Lung (tissue), 12 donors: ENCODE data around the gene CTXND1. TPM values are rescaled to one million over a fixed set of nuclear protein-coding genes. Genes with fewer than 3 reads are reported as not detected.

ENCODE experiments used
- ATAC-seq: fragments of 200-7000 bp; cut with Tn5 transposase; one replicate; pipeline ENCODE4 v1.9.1; 2020; ENCODE audit warnings: moderate number of reproducible peaks; ENCODE audit not compliant: insufficient read depth, low FRiP score
- DNase-seq, 3 donors: peaks; one replicate each; pipeline ENCODE4 v3.0.0-alpha.2; 2013 to 2017
- H3K27ac ChIP-seq, 2 donors: one replicate each; pipeline ENCODE4 v1.5.1; 2013; ENCODE audit warnings: mild to moderate bottlenecking in 2 of 2, moderate library complexity in 2 of 2, control low read depth in 1 of 2, inconsistent platforms in 1 of 2, low read depth in 1 of 2, low read length in 1 of 2
- H3K27me3 ChIP-seq, 3 donors: one replicate each; pipeline ENCODE4 v1.5.1; 2013; ENCODE audit warnings: low read length in 2 of 3; ENCODE audit not compliant: control insufficient read depth in 3 of 3, insufficient read depth in 3 of 3
- H3K36me3 ChIP-seq, 4 donors: one replicate each; pipeline ENCODE4 v1.5.1; 2013; ENCODE audit warnings: low read length in 4 of 4, mild to moderate bottlenecking in 1 of 4, moderate library complexity in 1 of 4; ENCODE audit not compliant: control insufficient read depth in 4 of 4, insufficient read depth in 4 of 4
- H3K4me1 ChIP-seq, 5 donors: one replicate each; pipeline ENCODE4 v1.5.1; 2013; ENCODE audit warnings: low read length in 5 of 5, mild to moderate bottlenecking in 2 of 5, moderate library complexity in 1 of 5; ENCODE audit not compliant: control insufficient read depth in 5 of 5, insufficient read depth in 5 of 5
- H3K4me3 ChIP-seq: one replicate; pipeline ENCODE4 v1.5.1; 2013; ENCODE audit warnings: mild to moderate bottlenecking, control low read depth, moderate library complexity
- H3K9ac ChIP-seq, 2 donors: one replicate each; pipeline ENCODE4 v1.5.1; 2013; ENCODE audit warnings: low read length in 2 of 2, control low read depth in 1 of 2; ENCODE audit not compliant: insufficient read depth in 1 of 2
- H3K9me3 ChIP-seq, 4 donors: one replicate each; pipeline ENCODE4 v1.5.1; 2013; ENCODE audit warnings: low read length in 3 of 4, mild to moderate bottlenecking in 1 of 4, moderate library complexity in 1 of 4; ENCODE audit not compliant: control insufficient read depth in 4 of 4, insufficient read depth in 3 of 4
- CTCF ChIP-seq: IDR thresholded peaks from 2 replicates; pipeline ENCODE4 v1.5.1; 2012; ENCODE audit warnings: mild to moderate bottlenecking; ENCODE audit errors: control extremely low read depth, extremely low read depth
- WGBS, 2 donors: extraction: QIAGEN DNeasy Blood & Tissue Kit; methylation state at CpG; one replicate each; pipeline ENCODE4 v1.1.7; 2013; 5-methylcytosine and 5-hydroxymethylcytosine counted together
- polyA plus RNA-seq, 2 donors: library from polyadenylated mRNA; stranded (reverse); fragments of 200-250 nt; gene quantifications; one replicate each; pipeline ENCODE4 v1.2.1, GENCODE V29; 2013
- total RNA-seq, 2 donors: library from RNA; depleted of rRNA in 1 of 2; stranded (reverse); fragments of >200 nt in 1 of 2; gene quantifications; one replicate each; pipeline ENCODE4 v1.2.1, GENCODE V29; 2014 to 2021
- donor health status: control.
- donor health status: control.
- donor health status: Bipolar disorder and iron deficiency.
- donor health status: healthy.
- donor health status: DM: yes; HTN: yes; CAD: no.

Gene CTXND1
- total and polyA plus RNA-seq, 4 donors: 0.10 to 2.4 (median 1.5) TPM

GRCh38 chr15:80285379-80285778 is 33.4 kb upstream of the CTXND1 start:
- Histone ChIP-seq H3K4me3 (no peak overlapping the region), H3K36me3 (no peaks in the 10 kb centered on the region), H3K9ac (no peak overlapping the region), H3K27ac (no peak overlapping the region), H3K9me3 (peaks cover 0 to 3% (median 0%) of the 10 kb centered on the region in 4 donors), H3K27me3 (no peaks in the 10 kb centered on the region), H3K4me1 (peaks cover 0 to 18% (median 13%) of the 10 kb centered on the region in 5 donors)
- no peak for TF ChIP-seq CTCF
- 92% methylated on average over 8 of the region's 8 CpGs for WGBS, 2 donors
- DNase-seq (no peak), ATAC-seq (no peak)

GRCh38 chr15:80283531-80283930 is 31.5 kb upstream of the CTXND1 start:
- DNase-seq (no peak), ATAC-seq (no peak)
- H3K27me3 ChIP-seq: no peaks in the 10 kb centered on the region
- no peak overlapping the region for H3K27ac ChIP-seq
- no peak for TF ChIP-seq CTCF
- 74 to 82% methylated on average over 3 of the region's 3 CpGs for WGBS, 2 donors
- H3K36me3 ChIP-seq: no peaks in the 10 kb centered on the region
- H3K9ac ChIP-seq: no peak overlapping the region
- H3K4me3 ChIP-seq: no peak overlapping the region
- H3K9me3 ChIP-seq: peaks cover 0 to 3% (median 0%) of the 10 kb centered on the region in 4 donors
- H3K4me1 ChIP-seq: peaks cover 0 to 6% (median 0%) of the 10 kb centered on the region in 5 donors

- H3K36me3 ChIP-seq: no peaks in the 10 kb centered on the region
- no peaks in the 10 kb centered on the region for H3K4me1 ChIP-seq
- ATAC-seq: no peak
- TF ChIP-seq CTCF: no peak
- no peaks in the 10 kb centered on the region for H3K27me3 ChIP-seq
- no peak overlapping the region for H3K27ac ChIP-seq
- 87 to 91% methylated on average over 6 of the region's 6 CpGs for WGBS, 2 donors
- DNase-seq: no peak
- peaks cover 0 to 5% (median 0%) of the 10 kb centered on the region in 4 donors for H3K9me3 ChIP-seq
- no peak overlapping the region for H3K9ac ChIP-seq
- H3K4me3 ChIP-seq: no peak overlapping the region
Observed at GRCh38 chr15:80277147-80277546, 25.1 kb upstream of the CTXND1 start.

- ATAC-seq: no peak
- TF ChIP-seq CTCF: no peak
- Histone ChIP-seq H3K9ac (no peak overlapping the region), H3K27me3 (no peaks in the 10 kb centered on the region), H3K36me3 (no peaks in the 10 kb centered on the region), H3K9me3 (peaks cover 0 to 5% (median 0%) of the 10 kb centered on the region in 4 donors), H3K4me1 (no peaks in the 10 kb centered on the region), H3K4me3 (no peak overlapping the region), H3K27ac (no peak overlapping the region)
- WGBS, 2 donors: 67 to 70% methylated on average over 3 of the region's 3 CpGs
- DNase-seq: no peak
Observed at GRCh38 chr15:80275961-80276360, 23.9 kb upstream of the CTXND1 start.
